ENCODE measurements around the gene DMBT1. TPM values are rescaled to one million over a fixed set of nuclear protein-coding genes. Genes with fewer than 3 reads are reported as not detected.
A peak's percentile ranks its signal among the peaks of the same experiment; 100 is the strongest.

DMBT1 gene
- total RNA-seq, 1 donor from 2014 or later = 43.1 TPM

- no peaks in the 10 kb centered on the region for H3K27me3 ChIP-seq (ENCODE audit: low read depth)
- DNase-seq (no peak), ATAC-seq (no peak)
- no peaks in the 10 kb centered on the region for H3K4me1 ChIP-seq
- H3K4me3 ChIP-seq = no peak overlapping the region
- no peak overlapping the region for H3K27ac ChIP-seq
- TF ChIP-seq CTCF (IDR thresholded peaks at IDR 0.05) = no peak
- no peaks in the 10 kb centered on the region for H3K9me3 ChIP-seq
- intact Hi-C loops (cut with DNase I) = no loop called here
- no peaks in the 10 kb centered on the region for H3K36me3 ChIP-seq
Measured at GRCh38 chr10:122630526-122630925, 70.0 kb downstream of the DMBT1 start.

GRCh38 chr10:122632031-122632430 lies 71.5 kb downstream of the DMBT1 start:
- DNase-seq (no peak), ATAC-seq (peak in 1 of 2 donors; percentile 24)
- Histone ChIP-seq H3K27ac (no peak overlapping the region), H3K9me3 (no peaks in the 10 kb centered on the region), H3K27me3 (ENCODE audit: low read depth) (no peaks in the 10 kb centered on the region), H3K4me1 (no peaks in the 10 kb centered on the region), H3K36me3 (no peaks in the 10 kb centered on the region), H3K4me3 (no peak overlapping the region)
- no peak for TF ChIP-seq CTCF (IDR thresholded peaks at IDR 0.05)
- intact Hi-C loops (cut with DNase I) = no loop called here

DNA sequence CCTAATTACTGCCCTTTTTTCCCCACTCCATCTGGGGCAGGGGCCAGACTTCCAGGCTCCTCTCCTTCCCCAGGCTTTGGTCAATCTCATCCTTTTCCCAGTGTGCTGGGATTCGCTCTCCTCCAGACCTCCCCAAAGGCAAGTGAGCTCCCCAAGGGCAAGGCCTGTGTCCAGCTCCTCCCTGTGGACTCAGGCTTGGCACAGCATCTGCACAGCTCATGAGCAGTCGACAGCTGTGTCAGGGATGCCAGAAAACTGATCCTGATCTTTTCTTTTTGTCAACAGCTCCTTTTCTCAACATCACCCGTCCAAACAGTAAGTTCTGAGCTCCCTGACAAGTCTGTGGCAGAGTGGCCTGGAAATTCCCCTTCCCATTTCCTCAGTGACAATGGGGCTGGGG lies 72.0 kb downstream of the DMBT1 start:
- peak in 1 of 2 donors; percentile 9 for ATAC-seq
- H3K4me1 ChIP-seq = no peaks in the 10 kb centered on the region
- H3K27ac ChIP-seq = no peak overlapping the region
- H3K4me3 ChIP-seq = no peak overlapping the region
- no peaks in the 10 kb centered on the region for H3K36me3 ChIP-seq
- H3K9me3 ChIP-seq = no peaks in the 10 kb centered on the region
- H3K27me3 ChIP-seq (ENCODE audit: low read depth) = no peaks in the 10 kb centered on the region
- DNase-seq = no peak
- intact Hi-C loops (cut with DNase I) = no loop called here
- no peak for TF ChIP-seq CTCF (IDR thresholded peaks at IDR 0.05)

DNA sequence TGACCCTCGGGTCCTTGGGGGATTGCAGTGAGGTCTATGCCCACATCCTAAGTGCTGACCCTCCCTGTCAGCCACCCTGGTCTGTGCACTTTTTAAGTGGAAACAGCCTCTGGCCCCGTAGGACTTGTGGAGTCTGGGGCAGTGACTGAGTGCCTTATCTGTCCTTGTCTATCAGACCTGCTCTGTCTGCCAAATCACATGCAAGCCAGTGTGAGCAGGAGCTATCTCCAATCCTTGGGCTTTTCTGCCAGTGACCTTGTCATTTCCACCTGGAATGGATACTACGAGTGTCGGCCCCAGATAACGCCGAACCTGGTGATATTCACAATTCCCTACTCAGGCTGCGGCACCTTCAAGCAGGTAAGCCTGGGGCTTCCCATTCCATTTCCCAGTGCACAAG lies 76.4 kb downstream of the DMBT1 start:
- TF ChIP-seq CTCF (IDR thresholded peaks at IDR 0.05) = no peak
- H3K4me1 ChIP-seq = no peaks in the 10 kb centered on the region
- DNase-seq = no peak
- ATAC-seq = no peak
- intact Hi-C loops (cut with DNase I) = no loop called here
- no peak overlapping the region for H3K4me3 ChIP-seq
- H3K27ac ChIP-seq = no peak overlapping the region
- no peaks in the 10 kb centered on the region for H3K36me3 ChIP-seq
- no peaks in the 10 kb centered on the region for H3K27me3 ChIP-seq (ENCODE audit: low read depth)
- H3K9me3 ChIP-seq = no peaks in the 10 kb centered on the region

- Histone ChIP-seq H3K36me3 (no peaks in the 10 kb centered on the region), H3K4me1 (no peaks in the 10 kb centered on the region), H3K9me3 (no peaks in the 10 kb centered on the region), H3K27ac (no peak overlapping the region), H3K27me3 (ENCODE audit: low read depth) (no peaks in the 10 kb centered on the region), H3K4me3 (no peak overlapping the region)
- TF ChIP-seq CTCF (IDR thresholded peaks at IDR 0.05) = no peak
- ATAC-seq (no peak), DNase-seq (no peak)
- intact Hi-C loops (cut with DNase I) = no loop called here
Measured at GRCh38 chr10:122637376-122637775, 76.8 kb downstream of the DMBT1 start.

GRCh38 chr10:122638106-122638505 lies 77.6 kb downstream of the DMBT1 start:
- ATAC-seq (no peak), DNase-seq (no peak)
- no peaks in the 10 kb centered on the region for H3K36me3 ChIP-seq
- no peaks in the 10 kb centered on the region for H3K27me3 ChIP-seq (ENCODE audit: low read depth)
- H3K4me1 ChIP-seq = no peaks in the 10 kb centered on the region
- H3K4me3 ChIP-seq = no peak overlapping the region
- no peaks in the 10 kb centered on the region for H3K9me3 ChIP-seq
- intact Hi-C loops (cut with DNase I) = no loop called here
- H3K27ac ChIP-seq = no peak overlapping the region
- no peak for TF ChIP-seq CTCF (IDR thresholded peaks at IDR 0.05)

Measured in lower lobe of right lung (tissue), 2 donors.